OCI-LY7 (cell line): ENCODE measurements around the gene MCCD1. TPM values are rescaled to one million over a fixed set of nuclear protein-coding genes. Genes with fewer than 3 reads are reported as not detected.
A peak's percentile ranks its signal among the peaks of the same experiment; 100 is the strongest.

Experiments
- BruUV-seq: library from RNA; stranded (reverse); fragments of 400-500 nt; replicated peaks from 2 replicates; lab custom pipeline; 2021; lab: Mats Ljungman, UMichigan
- CTCF ChIA-PET: fragments of 300-600 bp; sonication (Branson Sonifier 250); formaldehyde crosslinking; loops from one replicate; lab custom pipeline; 2022; ENCODE audit warnings: antibody characterized with exemption; ENCODE audit not compliant: unreplicated experiment; lab: Charles Lee
- POLR2A ChIA-PET: fragments of 300-600 bp; sonication (Branson Sonifier 250); formaldehyde crosslinking; loops from one replicate; lab custom pipeline; 2022; ENCODE audit warnings: antibody characterized with exemption; lab: Charles Lee
- DNase-seq: peaks from one replicate; pipeline ENCODE4 v3.0.0-alpha.2; 2015; ENCODE audit warnings: low spot score
- H2AFZ ChIP-seq: fragments of 200-600 bp; sonication (generic), shearing (Covaris generic); 2 replicates; pipeline ENCODE4 v1.6.1; 2014; ENCODE audit warnings: mild to moderate bottlenecking, antibody characterized with exemption, low read length, moderate library complexity
- H3K27ac ChIP-seq: fragments of 200-600 bp; sonication (generic); 2 replicates; pipeline ENCODE4 v1.5.1; 2014; ENCODE audit warnings: mixed run types, low read depth, mild to moderate bottlenecking, moderate library complexity, low read length, inconsistent platforms; ENCODE audit not compliant: poor library complexity, severe bottlenecking
- H3K36me3 ChIP-seq: fragments of 200-600 bp; sonication (generic); 2 replicates; pipeline ENCODE4 v1.6.1; 2014; ENCODE audit warnings: mild to moderate bottlenecking, antibody characterized with exemption, low read length, moderate library complexity, mixed read lengths; ENCODE audit not compliant: insufficient read depth
- H3K4me1 ChIP-seq: fragments of 200-600 bp; sonication (generic); 2 replicates; pipeline ENCODE4 v1.5.1; 2014; ENCODE audit warnings: mild to moderate bottlenecking, low read length; ENCODE audit not compliant: insufficient read depth, poor library complexity, severe bottlenecking
- H3K4me2 ChIP-seq: fragments of 200-600 bp; sonication (generic); 2 replicates; pipeline ENCODE4 v1.6.1; 2014; ENCODE audit warnings: mild to moderate bottlenecking, low read length
- H3K4me3 ChIP-seq: fragments of 200-600 bp; sonication (generic); 2 replicates; pipeline ENCODE4 v1.5.1; 2014; ENCODE audit warnings: mild to moderate bottlenecking, low read depth, low read length; ENCODE audit not compliant: poor library complexity, severe bottlenecking
- H3K79me2 ChIP-seq: fragments of 200-600 bp; sonication (generic); 2 replicates; pipeline ENCODE4 v1.6.1; 2016; ENCODE audit warnings: low read depth, mild to moderate bottlenecking, low read length, moderate library complexity, mixed read lengths; ENCODE audit not compliant: insufficient read depth
- H3K9me2 ChIP-seq: fragments of 200-600 bp; sonication (generic); 2 replicates; pipeline ENCODE4 v1.6.1; 2016; ENCODE audit warnings: mild to moderate bottlenecking, low read length, mixed read lengths; ENCODE audit not compliant: insufficient read depth
- H3K9me3 ChIP-seq: fragments of 200-600 bp; sonication (generic); 2 replicates; pipeline ENCODE4 v1.6.1; 2014; ENCODE audit warnings: mild to moderate bottlenecking, mixed run types, low read length, mixed read lengths
- H4K20me1 ChIP-seq: fragments of 200-600 bp; sonication (generic); 2 replicates; pipeline ENCODE4 v1.6.1; 2014; ENCODE audit warnings: mild to moderate bottlenecking, antibody characterized with exemption, low read length, moderate library complexity, mixed read lengths; ENCODE audit not compliant: insufficient read depth
- EZH2phosphoT487 ChIP-seq: fragments of 200-600 bp; sonication (generic); IDR thresholded peaks from 2 replicates; pipeline ENCODE4 v1.6.1; 2018; ENCODE audit warnings: low read depth, borderline replicate concordance, mild to moderate bottlenecking, mixed run types, antibody characterized with exemption, low read length, moderate library complexity, mixed read lengths
- intact Hi-C: fragments of 100-400 bp; cut with micrococcal nuclease; formaldehyde crosslinking; loops from one replicate; pipeline ENCODE4 v1.10.0; 2022; ENCODE audit not compliant: unreplicated experiment
- total RNA-seq, 2 experiments: library from RNA; depleted of rRNA in 1 of 2; stranded (reverse); fragments of >200 nt in 1 of 2; shearing (Covaris generic) in 1 of 2; gene quantifications; 2 replicates each; pipeline ENCODE4 v1.2.3, GENCODE V29; 2014 to 2022
- TF ChIP-seq, protein P1 (sequence below): fragments of 200-600 bp; sonication (generic); conservative IDR thresholded peaks from 2 replicates; pipeline ENCODE4 v1.5.1; 2014; ENCODE audit warnings: mild to moderate bottlenecking, antibody characterized with exemption, low read length, moderate library complexity, mixed read lengths

Gene MCCD1
- total RNA-seq, 2 experiments from 2014 or later: not detected

DNA sequence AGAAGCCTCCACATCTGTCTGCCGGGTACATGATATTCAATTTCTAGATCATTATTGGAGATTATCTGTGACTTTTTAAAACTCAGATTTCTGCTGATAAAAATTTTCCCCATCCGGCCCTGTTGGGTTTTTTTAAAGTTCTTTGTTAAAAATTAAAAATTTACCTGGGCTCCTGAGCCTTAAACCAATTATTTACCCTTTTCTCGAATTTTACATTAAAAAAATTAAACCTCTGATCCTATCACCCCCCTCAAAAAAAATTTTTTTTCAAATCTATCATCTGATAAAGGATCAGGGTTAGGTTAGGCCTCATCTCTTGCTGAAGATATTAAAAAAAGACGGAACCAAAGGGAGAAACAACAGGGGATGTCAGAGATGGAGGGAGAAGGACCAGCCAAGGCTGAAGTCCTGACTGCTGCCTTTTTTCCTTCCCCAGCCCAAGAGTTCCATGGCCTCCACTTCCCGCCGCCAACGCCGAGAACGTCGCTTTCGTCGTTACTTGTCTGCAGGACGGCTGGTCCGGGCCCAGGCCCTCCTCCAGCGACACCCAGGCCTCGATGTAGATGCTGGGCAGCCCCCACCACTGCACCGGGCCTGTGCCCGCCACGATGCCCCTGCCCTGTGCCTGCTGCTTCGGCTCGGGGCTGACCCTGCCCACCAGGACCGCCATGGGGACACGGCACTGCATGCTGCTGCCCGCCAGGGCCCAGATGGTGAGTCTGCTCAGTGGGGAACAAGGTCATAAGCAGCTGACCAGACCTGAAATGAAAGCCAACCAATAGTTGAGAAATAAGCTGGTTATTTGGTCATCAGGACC is 19.2 kb downstream of the MCCD1 start:
- H3K9me3 ChIP-seq: no peaks in the 10 kb centered on the region; the same call in 1 of the 2 replicates
- ChIA-PET POLR2A (interaction anchor here (0.7 to 2.9 kb wide), 17 partner anchors 12 to 58 kb away, joined by 3 to 30 read pairs (median 5); partner anchors contain the start of genes LTB, NCR3 and TNF), CTCF (interaction anchor here (0.8 to 3.3 kb wide), 6 partner anchors 33 to 51 kb away, joined by 3 to 23 read pairs (median 4); partner anchors contain the start of gene NCR3)
- peak overlapping the region; percentile 82 for H3K4me2 ChIP-seq
- peak overlapping the region; percentile 67 for H3K4me3 ChIP-seq
- peak overlapping the region; percentile 64 for H3K27ac ChIP-seq
- BruUV-seq: TSS peak; percentile 79
- DNase-seq: no peak
- H3K9me2 ChIP-seq: no peaks in the 10 kb centered on the region
- peaks cover 23% of the 10 kb centered on the region for H3K79me2 ChIP-seq
- peaks cover 28% of the 10 kb centered on the region for H3K36me3 ChIP-seq
- H3K4me1 ChIP-seq: peaks cover 58% of the 10 kb centered on the region
- intact Hi-C loops: loop anchor here (1.0 to 10.0 kb wide), 4 partner anchors 33 to 283 kb away; partner anchors contain the start of gene VARS1
- TF ChIP-seq EZH2phosphoT487: no peak
- TF ChIP-seq, protein P1, sequence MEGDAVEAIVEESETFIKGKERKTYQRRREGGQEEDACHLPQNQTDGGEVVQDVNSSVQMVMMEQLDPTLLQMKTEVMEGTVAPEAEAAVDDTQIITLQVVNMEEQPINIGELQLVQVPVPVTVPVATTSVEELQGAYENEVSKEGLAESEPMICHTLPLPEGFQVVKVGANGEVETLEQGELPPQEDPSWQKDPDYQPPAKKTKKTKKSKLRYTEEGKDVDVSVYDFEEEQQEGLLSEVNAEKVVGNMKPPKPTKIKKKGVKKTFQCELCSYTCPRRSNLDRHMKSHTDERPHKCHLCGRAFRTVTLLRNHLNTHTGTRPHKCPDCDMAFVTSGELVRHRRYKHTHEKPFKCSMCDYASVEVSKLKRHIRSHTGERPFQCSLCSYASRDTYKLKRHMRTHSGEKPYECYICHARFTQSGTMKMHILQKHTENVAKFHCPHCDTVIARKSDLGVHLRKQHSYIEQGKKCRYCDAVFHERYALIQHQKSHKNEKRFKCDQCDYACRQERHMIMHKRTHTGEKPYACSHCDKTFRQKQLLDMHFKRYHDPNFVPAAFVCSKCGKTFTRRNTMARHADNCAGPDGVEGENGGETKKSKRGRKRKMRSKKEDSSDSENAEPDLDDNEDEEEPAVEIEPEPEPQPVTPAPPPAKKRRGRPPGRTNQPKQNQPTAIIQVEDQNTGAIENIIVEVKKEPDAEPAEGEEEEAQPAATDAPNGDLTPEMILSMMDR: no peak
- H2AFZ ChIP-seq: 0 out of 2 replicates have a peak overlapping the region, but pooled peaks have one; percentile 23
- H4K20me1 ChIP-seq: no peaks in the 10 kb centered on the region

DNA sequence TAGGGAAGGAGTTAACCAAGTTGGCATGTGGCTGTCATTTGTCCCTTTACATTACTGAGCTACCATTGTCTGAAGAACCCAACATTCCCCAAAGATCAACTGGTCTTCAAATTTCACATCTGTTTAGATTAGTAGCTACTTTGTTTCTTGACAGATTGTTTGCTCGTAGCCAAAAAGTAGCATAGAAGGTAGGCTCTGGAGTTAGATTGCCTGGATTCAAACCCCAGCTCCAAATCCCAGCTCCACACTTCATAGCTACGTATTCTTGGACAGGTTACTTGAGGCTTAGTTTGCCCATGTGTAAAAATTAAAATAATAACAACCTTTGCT is 19.7 kb downstream of the MCCD1 start:
- ChIA-PET CTCF (interaction anchor here (0.8 to 3.3 kb wide), 6 partner anchors 32 to 50 kb away, joined by 3 to 23 read pairs (median 4); partner anchors contain the start of gene NCR3), POLR2A (interaction anchor here (0.7 to 2.9 kb wide), 13 partner anchors 11 to 58 kb away, joined by 3 to 30 read pairs (median 5); partner anchors contain the start of genes LTB, NCR3 and TNF)
- TF ChIP-seq, protein P1: no peak
- no peak for TF ChIP-seq EZH2phosphoT487
- no peak overlapping the region for H2AFZ ChIP-seq
- peaks cover 17% of the 10 kb centered on the region for H3K79me2 ChIP-seq
- intact Hi-C loops: loop anchor here (10.0 kb wide), 1 partner anchor 246 kb away; the partner anchor contains the start of gene VARS1
- peak overlapping the region; percentile 67 for H3K4me3 ChIP-seq
- no peaks in the 10 kb centered on the region for H3K9me2 ChIP-seq
- no peaks in the 10 kb centered on the region; the same call in 1 of the 2 replicates for H3K9me3 ChIP-seq
- no TSS peak for BruUV-seq
- H3K4me1 ChIP-seq: peaks cover 53% of the 10 kb centered on the region
- no peaks in the 10 kb centered on the region for H4K20me1 ChIP-seq
- peak overlapping the region; percentile 64 for H3K27ac ChIP-seq
- DNase-seq: no peak
- H3K4me2 ChIP-seq: peak overlapping the region; percentile 82
- H3K36me3 ChIP-seq: peaks cover 34% of the 10 kb centered on the region
